HG03039 (cell line): Measurements from ENCODE around the gene HSD17B11.
"Not testable (repeated sequence)": the region's sequence is repeated elsewhere in the genome, so short reads cannot be mapped to it uniquely, and the experiment has no call there.

Source experiments
- ATAC-seq: cut with Tn5 transposase; IDR thresholded peaks from one replicate; pipeline ENCODE4 v1.9.1; 2021; ENCODE audit warnings: mild to moderate bottlenecking, moderate library complexity; ENCODE audit not compliant: unreplicated experiment

Gene HSD17B11

DNA sequence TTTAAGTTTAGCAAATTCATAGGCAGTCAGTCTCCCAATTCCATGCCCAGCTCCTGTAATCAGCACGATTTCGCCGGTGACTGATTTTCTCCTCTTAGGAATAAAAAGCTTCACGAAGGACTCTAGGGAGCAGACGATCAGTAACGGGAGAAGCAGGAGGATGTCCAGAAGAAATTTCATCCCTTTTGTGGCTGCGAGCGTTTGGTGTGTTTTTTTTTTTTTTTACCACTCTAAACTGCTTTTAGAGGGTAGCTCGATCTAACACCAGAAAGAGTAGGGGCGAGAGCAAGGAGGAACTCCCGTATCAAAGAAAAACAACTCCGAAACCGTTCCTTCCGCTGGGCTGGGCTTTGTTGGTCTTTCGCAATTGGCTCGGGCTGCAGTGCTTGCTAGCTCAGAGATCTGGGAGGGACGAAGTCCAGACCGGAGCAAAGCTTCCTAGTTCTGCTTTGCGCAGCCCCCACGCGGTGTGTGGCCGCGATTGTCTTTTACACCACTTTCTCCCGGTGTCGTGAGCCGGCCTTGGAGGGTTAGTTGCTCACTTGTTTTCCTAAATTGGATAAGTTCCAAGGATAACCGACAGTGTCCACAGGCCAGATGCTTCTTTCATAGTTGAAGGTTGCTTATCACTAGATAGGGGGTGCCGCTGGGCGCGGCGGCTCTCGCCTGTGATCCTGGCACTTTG, at the start of gene HSD17B11:
HSD17B11 (minus strand) TSS at position 298 of the 685 bp plus-strand sequence; CDS start at position 180, 118 bp downstream.
- peak; percentile 100 for ATAC-seq

DNA sequence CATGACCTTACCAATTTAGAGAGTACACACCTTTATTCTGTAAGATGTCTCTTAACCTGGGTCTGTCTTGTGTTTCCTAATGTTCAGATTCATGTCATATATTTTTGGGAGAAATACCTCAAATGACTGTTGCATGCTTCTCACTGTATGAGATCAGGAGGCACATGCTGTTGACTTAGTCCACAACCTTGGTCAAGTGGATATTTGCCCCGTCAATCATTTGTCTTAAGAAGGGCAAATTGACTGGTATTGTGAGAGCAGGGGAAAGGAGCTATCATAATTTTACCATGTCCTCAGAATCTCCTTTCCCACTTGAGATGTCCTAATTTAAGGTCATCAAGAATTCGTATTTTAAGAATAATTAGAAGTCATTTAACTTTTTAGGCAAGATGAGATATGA, 42.4 kb upstream of the HSD17B11 start:
- ATAC-seq, result no peak

DNA sequence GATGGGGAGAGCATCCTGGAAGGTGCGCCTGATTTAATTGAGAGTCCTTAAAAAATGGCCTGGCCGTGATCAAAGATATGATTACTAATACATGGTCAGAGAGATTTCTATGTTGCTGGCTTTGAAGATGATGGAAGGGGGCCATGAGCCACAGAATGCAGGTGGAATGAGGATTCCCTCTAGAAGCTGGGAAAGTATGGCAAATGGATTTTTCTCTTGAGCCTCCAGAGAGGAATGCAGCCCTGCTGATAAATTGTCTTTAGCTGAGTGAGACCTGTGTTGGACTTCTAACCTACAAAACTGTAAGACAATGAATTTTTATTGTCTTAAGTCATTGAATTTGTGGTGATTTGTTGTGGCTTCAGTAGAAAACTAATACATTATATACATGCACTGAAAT, 39.0 kb upstream of the HSD17B11 start:
- ATAC-seq, result no peak

GRCh38 chr4:87428979-87429378, 38.0 kb upstream of the HSD17B11 start:
- ATAC-seq, result no peak

GRCh38 chr4:87427518-87427868, 36.5 kb upstream of the HSD17B11 start:
- no peak for ATAC-seq

DNA sequence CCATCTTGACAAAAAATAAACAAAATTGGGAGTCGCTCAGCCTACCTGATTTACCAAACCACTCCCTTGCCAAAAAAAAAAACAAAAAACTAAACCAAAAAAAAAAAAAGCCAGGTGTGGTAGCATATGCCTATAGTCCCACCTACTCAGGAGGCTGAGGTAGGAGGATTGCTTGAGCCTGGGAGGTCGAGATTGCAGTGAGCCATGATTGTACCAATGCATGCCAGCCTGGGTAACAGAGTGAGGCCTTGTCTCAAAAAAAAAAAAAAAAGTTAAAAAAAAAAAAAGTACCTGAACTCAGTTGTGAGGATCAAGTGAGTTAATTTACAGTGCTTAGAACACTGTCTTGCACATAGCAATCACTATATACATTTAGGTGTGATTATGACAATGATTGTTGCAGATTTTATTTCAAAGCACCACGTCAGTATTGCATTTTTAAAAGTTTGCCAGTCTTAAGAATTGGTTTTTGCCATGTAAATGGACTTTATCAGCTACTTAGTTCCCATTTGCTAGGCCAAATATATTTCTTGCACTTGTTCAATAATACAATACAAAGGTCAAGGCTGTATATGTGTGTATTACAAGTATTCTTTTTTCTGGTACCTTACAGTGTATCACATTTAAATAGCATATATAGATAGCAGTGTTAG, 36.0 kb upstream of the HSD17B11 start:
- ATAC-seq, result no peak

DNA sequence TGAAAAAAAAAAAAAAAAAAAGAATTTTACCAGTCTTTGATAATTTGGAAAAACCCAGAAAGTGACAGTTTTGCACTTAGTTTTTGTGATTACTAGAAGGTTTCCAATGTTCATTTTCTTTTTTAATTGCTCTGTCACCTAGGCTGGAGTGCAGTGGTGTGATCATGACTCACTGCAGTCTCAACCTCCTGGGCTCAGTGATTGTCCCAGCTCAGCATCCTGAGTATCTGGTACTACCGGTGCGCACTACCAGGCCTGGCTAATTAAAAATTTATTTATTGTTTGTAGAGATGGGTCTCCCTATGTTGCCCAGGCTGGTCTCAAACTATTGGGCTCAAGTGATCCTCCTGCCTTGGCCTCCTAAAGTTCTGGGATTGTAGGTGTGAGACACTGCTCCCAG, 34.7 kb upstream of the HSD17B11 start:
- ATAC-seq, result no peak

GRCh38 chr4:87424099-87424543, 33.1 kb upstream of the HSD17B11 start:
- not testable (repeated sequence) for ATAC-seq

DNA sequence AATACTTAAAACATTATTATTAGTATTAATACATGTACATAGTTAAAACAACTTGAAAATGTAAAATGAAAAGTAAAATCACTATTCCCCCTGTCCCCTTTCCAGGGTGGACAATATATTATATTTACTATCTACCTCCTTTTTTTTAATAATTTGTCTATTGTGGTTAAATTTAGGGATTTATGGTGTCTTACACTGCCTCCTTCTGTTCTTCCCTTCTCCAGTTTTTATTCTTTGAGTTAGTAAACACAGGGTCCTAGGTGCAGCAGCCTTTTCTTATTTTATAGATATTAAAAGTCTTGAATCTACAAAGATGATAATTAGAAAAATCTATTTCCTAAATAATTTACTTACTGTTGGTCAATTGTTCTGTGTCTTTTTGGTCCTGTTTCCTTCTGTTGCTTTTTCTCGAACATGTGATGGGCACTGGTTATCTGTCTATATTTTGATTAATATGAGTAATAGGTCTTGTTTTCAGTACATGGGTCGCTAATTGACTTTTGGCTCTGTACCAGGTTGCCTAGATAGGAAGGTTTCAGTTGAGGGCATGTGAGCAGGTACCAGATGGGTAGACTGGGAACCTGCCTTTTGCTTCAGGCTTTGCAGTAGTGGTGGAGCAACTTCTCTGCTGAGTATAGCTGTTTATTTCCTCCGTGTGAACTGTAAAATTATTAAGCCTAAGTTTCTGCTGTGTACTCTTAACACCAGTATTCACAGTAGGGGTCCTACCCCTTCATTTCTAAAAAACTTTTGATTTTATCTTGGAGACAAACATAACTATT, 32.5 kb upstream of the HSD17B11 start:
- ATAC-seq, result no peak

DNA sequence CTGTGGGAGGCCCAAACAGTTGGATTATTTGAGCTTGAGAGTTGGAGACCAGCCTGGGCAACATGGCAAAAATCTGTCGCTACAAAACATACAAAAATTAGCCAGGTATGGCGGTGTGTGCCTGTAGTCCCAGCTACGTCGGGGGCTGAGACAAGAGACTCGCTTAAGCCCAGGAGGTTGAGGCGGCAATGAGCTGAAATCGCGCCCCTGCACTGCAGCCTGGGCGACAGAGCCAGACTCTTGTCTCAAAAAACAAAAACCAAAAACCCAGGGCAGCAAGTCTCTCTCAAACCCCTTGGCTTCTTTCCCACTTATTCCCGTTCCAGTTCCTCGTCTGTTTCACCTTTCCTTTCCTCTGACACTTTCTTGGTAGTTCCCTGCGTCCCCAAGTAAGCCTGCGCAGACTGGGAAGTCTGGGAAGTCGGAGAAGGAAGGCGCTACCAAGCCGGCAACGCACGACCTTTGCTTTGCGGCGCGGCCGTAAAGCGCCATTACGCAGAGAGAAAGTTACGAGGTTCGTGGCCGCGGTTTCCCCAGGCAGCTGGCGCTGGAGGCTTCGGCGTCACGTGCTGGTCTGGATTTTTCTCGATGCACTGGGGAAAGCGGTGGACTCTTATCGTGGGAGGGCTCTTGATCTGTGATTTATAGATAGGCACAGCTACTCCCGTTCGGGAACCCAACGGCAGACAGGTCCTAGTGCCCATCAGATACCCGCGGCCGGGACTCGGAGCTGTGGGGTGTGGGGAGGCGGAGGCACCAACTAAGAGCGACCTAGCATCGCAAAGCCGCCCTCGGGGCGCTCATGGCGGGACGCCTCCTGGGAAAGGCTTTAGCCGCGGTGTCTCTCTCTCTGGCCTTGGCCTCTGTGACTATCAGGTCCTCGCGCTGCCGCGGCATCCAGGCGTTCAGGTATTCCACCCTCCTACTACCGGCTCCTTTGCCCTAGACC, 31.4 kb upstream of the HSD17B11 start, which contains the start of gene NUDT9:
NUDT9 (plus strand) TSS at position 470 of the 949 bp plus-strand sequence; CDS start at position 803, 333 bp downstream.
- ATAC-seq, result peak; percentile 82

DNA sequence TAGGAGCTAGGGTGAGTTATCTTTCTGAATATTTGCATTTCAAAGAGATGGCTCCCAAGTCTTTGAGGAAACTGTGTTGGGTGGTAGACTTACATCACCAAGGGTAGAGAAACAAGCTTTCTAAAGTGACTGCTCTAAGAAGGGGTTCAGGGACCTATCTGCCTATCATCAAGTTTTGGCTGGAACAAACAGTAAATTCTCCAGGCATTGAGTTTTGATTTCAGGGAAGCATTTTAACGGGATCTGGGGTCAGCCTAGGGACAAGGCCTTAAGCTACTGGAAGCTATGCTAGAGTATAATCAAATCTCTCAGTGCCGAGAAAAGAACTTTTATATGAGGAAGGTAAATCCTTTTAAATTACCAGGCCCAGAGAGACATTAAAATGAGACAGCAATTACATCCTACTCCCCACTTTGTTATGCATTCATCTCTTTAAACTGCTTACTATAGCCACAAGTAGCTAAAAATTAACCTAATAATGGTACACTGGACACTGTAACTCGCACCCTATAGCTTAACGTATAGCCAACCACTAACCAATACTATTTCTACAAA, 29.4 kb upstream of the HSD17B11 start:
- no peak for ATAC-seq

DNA sequence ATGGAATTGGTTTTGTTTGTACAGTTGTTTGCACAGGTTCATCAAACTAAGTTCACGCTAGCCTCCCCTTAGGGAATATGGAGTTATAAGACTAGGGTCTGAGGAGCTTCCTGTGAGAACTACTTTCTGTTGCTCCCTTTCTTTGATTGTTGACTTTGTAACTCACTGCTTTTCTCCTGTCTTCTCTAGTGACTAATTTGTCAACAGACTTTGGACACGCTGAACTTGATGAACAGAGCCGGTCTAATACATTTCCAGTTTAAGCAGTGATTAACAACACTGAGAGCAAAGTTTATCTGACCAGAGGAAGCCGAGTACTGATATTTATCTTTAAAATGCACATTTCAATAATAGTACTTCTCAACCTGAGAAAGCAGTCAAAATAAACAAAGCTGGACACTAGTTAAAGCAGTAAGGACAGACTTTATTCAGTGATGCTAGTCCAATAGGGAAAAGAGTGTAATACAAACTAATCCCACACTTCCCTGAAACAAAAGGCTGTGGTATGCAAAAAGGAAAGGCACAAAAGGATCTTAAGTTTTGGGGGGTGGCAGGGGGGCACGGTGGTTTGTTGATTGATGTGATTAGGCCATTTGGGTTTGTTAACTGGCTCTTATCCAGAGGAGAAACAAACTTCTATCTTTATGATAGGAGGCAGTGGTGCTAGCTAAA, 28.7 kb upstream of the HSD17B11 start:
- ATAC-seq, result no peak

GRCh38 chr4:87418410-87418809, 27.4 kb upstream of the HSD17B11 start:
- not testable (repeated sequence) for ATAC-seq

DNA sequence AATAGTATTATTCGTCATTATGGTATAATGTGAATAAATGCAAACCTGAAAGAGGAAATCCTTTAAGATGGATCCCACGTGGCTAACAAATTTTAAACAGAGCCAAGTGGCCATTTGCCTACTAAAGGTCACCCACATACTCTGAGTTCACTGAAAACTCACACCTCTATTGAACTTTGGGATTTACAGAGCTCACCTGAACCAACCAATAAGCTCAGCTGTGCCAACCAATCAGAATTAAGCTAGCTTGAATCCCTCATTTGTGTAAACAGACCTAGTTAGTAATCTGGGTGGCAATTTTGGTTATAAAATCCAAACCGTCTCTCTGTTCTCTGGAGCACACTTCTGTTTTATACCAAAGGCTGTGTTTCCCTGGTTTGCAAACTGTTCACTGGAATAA, 26.0 kb upstream of the HSD17B11 start:
- no peak for ATAC-seq

DNA sequence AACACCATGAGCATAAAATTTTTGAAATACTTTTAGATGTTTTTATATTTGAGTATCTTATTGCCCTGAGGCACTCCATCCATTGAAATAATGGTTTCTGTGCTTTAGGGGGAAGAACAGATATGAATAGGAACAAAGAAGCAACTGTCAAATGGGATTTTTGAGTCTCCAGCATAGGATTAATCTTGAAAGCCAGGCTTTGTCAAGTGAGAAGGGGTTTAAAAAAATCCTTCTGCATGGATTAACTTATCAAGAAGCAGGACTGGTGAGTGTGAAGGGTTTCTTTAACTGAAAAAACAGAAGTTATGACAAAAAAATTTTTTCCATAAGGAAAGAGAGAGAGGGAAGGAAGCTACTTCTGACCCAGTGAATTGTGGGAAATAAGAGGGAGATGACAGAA, 23.8 kb upstream of the HSD17B11 start:
- no peak for ATAC-seq

- ATAC-seq, result no peak
Observed at GRCh38 chr4:87410679-87411078, 19.7 kb upstream of the HSD17B11 start.

DNA sequence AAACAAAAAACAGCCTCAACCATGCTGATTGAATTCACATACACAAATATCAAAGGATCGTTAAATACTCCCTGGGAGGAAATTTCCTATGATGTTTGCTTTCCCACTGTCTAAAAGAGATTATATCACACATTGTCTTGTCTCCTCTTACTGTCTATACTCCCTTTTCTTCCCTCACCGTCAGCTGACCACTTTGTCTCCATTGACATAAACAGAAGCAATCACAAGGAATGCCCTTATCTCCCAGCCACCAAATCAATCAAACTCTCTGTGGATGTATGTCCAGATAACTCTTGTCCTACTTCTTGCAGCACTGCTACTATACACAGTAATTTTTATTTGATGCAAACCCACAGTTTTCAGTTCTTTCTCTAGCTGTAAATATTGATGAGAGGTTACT, 19.2 kb upstream of the HSD17B11 start:
- ATAC-seq, result no peak

DNA sequence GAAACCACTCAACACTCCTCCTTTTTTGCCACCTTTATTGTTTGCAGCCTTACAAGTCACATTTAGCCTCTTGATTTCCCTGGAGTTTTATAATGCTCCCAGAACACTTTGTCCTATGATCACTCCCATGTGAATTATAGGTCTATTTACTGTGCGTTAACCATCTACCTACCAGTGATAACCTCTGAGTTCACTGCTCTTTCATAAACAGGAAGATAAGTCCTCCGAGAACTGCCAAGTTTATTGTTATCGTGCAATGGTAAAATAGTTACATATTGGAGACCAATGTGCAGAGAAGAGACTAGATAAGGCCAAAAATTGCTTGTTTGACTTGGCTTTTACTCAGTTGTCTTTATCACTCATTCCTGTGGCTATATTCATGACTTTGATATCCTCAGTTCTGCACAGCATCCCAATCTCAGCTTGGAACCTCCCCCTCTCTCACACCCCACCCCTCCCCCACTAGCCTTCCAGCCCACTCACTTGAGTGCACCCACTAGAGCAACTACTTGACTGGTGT, 18.5 kb upstream of the HSD17B11 start:
- no peak for ATAC-seq

DNA sequence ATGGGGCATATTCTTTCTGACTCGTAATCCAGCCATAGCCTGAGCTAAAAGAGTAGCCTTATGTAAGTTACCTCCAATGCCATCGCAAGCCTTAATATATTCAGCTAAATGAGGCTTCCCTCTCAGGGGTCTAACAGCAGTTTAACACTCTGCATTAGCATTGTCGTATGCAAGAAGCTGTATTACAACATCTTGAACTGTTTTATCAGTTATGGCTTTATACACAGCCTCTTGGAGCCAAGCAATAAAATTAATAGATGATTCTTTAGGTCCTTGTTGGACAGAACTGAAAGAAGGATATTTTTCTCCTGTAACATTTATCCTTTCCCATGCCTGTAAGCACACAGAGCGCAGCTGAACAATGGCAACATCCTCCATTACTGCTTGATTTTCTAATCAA, 15.9 kb upstream of the HSD17B11 start:
- not testable (repeated sequence) for ATAC-seq
